Activated CD4-positive, alpha-beta T cell treated with anti-CD3 and anti-CD28 coated beads, Interleukin-2, Interleukin-4, amounts not matched to agents 100 ng/mL and 50 ng/mL, durations not matched to agents 16 hours and 8 hours (primary cell): Measurements from ENCODE around the gene IRF8.
"Not testable (repeated sequence)": the region's sequence is repeated elsewhere in the genome, so short reads cannot be mapped to it uniquely, and the experiment has no call there.

Source experiments
- DNase-seq: peaks from one replicate; pipeline ENCODE4 v3.0.0-alpha.2; 2020; ENCODE audit warnings: low spot score

IRF8 gene, protein sequence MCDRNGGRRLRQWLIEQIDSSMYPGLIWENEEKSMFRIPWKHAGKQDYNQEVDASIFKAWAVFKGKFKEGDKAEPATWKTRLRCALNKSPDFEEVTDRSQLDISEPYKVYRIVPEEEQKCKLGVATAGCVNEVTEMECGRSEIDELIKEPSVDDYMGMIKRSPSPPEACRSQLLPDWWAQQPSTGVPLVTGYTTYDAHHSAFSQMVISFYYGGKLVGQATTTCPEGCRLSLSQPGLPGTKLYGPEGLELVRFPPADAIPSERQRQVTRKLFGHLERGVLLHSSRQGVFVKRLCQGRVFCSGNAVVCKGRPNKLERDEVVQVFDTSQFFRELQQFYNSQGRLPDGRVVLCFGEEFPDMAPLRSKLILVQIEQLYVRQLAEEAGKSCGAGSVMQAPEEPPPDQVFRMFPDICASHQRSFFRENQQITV

DNA sequence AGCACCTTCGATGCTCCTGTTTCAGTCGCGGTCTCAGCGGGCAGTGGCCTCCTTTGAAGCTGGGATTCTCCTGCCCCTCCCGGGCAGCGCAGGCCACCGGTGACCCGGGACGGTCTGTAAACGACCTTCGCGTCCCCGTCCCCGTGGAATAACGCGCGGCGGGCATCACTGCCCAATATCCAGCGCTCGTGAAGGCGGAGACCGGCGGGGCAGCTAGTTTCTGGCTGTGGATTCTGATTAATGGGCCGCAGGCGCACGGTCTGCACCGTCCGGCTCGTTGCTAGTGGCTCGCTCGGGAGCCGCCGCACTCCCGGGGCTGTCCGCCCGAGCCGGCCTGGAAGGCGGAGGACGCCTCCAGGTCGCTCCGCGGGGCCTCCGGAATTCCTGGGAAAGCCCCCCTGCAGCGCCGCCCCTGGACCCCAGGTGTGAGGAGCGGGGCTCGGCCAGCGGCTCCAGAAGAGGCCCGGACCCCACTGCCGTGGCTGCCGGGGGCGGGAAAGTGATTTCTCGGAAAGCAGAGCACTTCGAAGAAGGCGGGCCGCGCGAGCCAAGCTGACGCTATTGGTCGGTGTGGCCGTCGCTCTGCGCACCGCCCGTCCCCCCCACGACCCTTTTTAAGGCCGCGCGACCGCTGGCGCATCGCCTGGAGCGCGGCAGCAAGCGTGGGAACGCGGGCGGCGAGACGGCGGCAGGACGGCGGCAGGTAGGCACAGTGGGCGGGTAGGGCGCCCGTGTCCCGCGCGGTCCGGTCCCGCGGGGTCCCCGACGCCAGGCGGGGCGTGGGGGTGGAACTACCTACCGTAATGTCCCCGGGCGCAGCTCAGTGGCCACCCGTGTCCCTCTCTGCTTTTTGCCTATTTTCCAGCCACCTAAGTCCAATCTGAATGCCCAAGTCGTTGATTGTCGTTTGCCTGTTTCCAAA lies at the start of gene IRF8:
TSS of gene IRF8 (plus strand) at position 642 of the 922 bp plus-strand sequence. CDS start 3,854 bp downstream, outside the sequence.
- peak; percentile 71 for DNase-seq

DNA sequence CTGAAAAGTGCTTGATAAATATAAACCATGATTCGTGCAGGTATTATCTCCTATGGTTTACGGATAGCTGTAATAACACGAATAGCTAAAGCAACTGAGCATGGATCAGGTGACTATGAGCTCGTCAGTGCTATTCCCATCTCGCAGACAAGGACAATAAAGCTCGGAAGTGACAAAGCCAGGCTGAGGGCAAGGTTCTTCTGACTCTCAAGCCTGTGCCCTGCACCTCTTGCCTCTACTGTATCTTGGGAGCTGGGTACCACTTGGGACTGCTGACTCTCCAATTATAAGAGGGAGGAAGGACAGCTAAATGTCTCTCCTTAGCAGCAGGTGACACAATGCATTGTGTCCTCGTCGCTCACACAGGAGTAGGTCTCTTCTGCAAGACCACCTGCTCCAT lies 49.6 kb upstream of the IRF8 start:
- no peak for DNase-seq

DNA sequence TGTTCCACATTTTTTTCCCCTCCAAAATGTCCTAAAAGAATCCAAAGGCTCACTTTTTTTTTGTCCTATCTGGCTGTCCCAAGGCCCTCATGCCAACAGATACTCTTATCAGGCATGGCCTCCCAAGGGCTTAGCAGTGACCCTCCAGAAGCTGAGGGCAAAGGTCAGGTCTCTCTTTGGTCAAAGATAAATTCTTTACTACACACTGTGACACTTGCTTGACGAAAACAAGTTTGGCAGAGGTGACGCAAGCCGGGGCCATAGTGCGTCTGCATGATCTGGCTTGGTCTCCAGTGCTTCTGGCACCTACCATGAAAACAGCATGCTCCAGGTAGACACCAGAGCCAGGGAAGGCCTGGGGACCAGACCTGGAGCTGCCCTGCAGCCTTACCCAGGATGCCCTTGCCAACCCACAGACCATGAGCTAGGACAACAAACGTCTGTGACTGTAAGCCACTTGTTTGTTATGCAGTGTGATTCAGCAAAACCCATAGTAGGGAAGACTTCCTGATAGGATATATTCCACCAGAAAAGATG lies 48.5 kb upstream of the IRF8 start:
- no peak for DNase-seq

DNA sequence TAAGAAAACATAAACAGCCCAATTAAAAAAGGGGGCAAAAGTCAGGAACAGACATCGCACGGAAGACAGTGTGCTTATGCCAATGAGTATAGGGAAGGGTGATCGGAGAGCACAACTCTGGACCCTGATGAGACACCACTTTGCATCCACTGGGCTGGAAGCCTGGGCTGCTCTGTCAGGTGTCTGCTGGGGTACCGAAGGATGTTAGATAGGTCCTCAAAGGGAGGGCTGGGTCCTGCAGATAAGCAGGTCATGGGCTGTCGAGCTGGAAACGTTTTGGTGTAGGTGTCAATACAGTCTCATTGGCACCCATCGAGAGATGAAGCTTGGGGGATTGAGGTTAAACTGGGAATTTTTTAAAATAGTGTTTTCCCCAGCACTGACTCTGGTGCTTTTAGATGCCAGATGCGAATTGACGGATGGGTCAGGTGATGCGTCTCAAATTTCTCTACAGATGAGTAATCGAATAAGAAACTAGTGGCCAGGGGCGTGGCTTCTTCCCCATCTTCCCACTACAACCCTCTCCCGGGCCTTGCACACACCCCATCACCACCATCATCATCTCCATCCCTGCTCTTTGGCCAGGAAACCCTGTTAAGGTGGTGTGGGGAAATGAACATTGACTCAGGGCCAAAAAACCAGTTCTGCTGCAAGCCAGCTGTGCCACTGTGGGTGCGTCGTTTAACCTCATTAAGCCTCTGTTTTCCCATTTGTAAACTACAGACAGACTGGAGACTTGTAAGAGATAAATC lies 47.8 kb upstream of the IRF8 start:
- DNase-seq = no peak

DNA sequence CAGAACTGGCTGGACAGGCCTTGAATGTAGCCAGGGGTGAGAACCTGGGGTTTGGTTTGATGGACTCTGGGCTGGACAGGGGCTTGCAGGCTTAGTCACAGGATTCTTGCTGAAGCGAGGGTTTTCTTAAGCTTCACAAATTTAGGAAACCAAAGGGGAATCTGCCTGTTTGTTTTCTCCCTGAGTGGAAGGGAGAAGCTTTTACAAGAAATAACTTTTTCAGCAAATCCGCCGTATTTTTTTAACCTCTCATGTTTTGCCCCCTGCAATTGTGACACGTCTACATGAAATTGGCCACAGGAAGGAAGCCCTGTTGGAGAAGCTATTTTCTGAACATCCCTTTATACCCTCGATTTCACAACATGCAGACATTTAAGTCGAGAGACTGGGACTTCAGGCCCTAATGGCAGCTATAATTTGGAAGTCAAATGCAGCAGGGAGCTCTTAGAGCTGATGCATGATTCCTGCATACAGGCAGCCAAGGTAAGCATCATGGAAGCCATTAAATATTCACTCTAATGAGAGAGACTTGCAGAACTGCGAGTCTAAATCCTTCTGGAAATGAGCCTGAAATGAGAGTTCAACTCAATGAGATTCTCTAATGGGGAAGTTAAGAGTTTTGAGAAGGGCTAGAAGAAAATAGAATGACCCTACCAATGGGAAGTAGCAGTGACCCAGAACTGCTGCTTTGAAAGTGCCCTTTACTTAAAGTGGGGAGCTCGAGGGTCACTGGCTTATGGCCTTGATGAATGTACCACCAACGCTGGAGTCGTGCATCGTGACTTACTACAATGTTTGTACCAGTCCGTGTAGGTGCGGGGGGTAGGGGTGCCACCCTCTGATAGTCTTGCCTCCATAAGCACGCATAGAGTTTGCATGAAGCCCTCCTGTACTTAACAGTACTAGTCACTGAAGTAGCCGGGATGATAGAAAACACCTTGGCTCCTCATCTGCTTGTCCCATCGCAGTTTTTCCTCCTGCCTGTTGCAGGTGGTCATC lies 45.1 kb upstream of the IRF8 start:
- DNase-seq = no peak

DNA sequence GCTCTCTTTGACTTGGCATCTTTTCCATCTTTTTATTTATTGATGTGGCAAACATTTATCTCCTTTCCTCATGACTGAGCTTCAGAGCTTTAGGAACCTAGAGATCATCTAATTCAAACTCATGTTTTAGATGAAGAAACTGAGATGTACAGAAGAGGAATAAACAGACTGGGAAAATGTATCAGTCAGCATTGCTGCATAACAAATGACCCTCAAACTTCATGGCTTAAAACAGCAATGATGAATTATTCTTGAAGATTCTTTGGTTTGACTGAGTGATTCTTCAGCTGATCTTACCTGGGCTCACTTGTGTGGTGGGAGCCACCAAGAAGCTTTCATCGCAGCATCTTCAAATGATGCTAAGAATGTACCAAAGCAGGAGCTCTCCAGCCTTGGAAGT lies 44.0 kb upstream of the IRF8 start:
- no peak for DNase-seq

DNA sequence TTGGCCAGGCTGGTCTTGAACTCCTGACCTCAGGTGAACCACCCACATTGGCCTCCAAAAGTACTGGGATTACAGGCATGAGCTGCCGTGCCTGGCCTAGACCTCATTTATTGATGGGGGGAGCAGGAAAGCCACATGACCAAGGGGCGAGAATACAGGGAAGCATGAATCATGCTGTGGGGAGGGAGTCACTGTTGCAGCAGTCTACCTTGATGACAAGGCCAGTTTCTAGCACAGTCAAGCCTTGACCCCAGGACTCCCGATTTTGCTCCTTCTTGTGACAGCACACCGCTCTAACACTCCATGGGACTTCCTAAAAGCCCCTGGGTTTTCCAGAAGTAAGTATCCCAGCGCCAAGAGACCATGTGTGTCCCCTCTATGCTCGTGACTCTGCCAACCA lies 42.9 kb upstream of the IRF8 start:
- DNase-seq = no peak

DNA sequence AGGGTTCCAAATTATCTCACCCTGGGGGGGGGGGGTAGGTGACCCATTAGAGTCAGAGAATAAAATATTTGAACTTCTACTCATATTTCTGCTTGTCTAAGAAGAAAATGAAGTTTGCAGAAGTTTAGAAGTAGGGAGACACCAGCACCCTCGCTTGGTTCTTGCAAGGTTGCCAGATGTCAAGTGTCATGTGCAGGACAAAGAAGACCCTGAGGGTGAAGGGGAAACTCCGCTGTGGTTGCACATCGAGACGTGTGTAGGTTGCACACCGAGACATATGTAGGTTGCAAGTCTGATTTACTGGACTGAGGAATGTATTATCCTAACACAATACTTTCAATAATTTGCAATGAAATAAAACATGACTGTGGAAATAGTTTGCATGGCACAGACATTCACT lies 42.4 kb upstream of the IRF8 start:
- no peak for DNase-seq

DNA sequence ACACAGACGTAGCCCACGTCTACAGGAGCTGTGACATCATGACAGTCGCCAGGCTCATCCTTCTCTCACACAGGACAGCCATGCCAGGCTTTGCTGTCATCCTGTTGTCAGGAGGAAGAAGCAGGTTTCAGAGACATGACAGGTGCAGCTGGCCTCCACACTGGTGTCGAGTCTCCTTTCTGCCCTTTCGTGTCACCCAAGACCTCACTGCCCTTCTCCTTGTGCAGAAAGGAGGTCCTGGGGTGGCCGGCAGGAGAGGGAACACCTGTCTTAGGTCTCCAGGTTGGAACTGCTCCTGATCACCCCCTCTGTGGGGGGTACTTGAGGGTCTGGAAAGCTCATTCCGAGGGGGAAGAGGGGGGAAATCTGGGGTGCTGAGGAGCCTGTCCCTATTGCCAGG lies 41.6 kb upstream of the IRF8 start:
- no peak for DNase-seq

DNA sequence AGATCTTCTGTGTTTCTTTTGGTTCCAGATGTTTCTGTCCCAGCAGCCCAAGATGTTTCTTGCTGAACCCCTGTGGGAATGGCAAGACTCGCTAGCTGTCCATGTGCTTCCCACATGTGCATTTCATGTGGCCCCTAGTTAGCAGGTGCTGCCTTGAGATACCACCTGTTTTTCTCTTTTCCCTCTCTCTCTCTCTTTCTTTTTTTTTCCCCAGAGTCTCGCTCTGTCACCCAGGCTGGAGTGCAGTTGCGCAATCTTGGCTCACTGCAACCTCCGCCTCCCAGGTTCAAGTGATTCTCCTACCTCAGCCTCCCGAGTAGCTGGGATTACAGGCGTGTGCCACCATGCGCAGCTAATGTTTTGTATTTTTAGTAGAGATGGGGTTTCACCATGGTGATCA lies 40.4 kb upstream of the IRF8 start:
- DNase-seq = not testable (repeated sequence)

DNA sequence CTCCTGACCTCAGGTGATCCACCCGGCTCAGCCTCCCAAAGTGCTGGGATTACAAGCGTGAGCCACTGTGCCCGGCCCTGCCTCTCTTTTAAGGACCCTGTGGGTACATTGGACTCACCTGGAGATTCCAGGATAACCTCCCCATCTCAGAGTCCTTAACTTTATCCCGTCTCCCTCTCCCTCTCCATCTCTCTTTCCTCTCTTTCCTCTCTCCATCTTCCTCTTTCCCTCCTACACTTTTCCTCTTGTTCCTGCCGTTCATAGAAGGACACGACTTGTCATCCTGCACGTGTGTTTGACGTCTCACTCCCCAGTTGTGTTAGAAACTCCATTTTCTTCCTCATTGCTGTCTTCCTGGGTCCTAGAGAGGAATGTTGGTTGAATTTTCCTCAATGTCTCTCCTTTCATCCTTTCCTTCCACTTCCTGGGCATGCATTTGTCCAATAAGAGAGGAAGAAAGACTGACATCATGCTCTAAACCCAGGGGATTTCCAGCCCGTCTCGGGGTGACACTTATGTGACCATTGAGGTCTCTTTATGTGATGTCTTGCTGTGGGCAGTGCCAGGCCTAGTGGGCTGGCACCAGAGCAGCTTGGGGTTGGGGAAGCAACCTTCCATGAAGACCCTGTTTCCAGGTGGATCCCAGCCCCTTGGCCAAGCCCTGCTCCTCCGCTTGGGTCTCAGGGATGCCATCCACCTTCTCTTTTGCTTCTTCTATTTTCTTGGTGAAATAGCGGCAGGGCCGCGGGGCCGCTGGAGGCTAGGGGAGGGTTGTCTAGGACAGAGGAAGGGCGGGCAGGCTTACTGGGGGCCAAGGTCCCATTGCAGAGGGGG lies 39.8 kb upstream of the IRF8 start:
- DNase-seq = no peak

DNA sequence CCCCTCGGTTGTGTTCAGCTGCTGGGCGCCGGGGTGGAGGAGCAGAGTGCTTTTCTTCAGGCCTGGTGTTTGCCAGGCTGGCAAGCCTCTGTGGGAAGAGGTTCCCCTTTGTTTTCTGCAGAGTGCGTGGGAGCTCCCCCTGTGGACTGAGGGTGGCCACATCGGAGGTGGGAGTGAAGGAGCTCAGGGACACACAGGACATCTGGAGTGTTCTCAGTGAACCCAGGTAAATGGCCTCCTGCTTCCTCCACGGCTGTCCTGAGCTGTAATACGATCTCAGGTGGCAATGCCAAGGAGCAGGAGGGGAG lies 39.2 kb upstream of the IRF8 start:
- no peak for DNase-seq

DNA sequence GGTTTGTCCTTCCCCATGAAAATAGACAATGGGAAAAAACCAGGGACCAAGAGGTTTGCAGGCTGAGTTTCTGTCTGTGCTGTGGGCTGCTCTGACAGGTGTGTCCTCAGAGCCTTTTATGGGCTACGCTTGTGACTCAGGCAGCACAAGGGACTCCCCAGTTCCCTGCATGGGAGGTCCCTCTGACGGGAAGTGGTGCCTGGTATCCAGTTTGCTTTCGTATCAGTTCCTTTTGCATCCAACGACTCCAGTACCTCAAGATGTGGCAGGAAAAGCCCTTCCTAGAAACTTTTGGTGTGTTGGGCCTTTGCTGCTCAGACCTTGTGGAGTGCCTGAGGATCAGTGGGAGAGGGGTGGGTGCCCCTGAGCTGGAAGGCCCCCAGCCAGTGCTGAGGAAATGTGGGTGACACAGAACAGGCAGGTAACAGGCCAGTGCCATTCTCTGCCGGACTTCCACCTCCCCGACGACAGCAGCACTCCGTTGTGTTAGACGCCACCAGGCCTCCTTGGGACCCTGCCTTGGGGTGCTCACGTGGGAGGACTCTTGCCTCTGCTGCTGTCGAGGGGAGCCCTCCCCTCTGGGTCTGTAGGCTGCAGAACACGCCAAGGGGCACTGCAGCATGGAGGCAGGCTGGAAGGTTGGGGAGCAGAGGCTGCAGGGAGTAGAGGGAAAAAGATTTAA lies 38.4 kb upstream of the IRF8 start:
- no peak for DNase-seq

DNA sequence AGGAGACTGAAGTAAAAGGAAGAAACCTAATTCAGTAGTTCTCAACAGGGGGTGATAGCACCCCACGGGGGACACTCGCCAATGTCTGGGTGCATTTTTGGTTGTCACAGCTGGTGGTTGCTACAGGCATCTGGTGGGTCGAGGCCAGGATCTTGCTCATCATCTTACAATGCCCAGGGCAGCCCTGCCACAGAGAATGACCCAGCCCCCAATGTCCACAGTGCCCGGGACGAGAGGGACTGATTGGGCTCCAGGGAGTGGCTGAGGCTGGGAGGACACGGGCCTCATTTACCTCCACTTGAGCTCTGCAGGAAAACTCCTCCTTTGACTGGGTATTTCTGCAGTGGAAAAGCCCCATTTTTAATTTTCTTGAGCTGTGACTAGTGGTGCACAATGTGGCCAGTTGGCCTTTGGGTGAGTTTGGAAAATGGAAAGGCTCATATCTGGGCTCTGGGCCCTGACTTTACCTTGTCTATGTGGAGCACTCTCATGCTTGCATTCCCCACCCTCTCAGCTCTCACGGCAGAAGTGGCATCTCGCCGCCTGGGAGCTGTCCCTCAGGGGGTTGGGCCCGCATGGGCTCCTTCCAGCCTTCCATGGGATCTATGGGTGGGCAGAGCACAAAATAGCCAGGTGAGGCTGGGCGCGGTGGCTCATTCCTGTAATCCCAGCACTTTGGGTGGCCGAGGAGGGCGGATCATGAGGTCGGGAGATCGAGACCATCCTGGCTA lies 37.7 kb upstream of the IRF8 start:
- no peak for DNase-seq

DNA sequence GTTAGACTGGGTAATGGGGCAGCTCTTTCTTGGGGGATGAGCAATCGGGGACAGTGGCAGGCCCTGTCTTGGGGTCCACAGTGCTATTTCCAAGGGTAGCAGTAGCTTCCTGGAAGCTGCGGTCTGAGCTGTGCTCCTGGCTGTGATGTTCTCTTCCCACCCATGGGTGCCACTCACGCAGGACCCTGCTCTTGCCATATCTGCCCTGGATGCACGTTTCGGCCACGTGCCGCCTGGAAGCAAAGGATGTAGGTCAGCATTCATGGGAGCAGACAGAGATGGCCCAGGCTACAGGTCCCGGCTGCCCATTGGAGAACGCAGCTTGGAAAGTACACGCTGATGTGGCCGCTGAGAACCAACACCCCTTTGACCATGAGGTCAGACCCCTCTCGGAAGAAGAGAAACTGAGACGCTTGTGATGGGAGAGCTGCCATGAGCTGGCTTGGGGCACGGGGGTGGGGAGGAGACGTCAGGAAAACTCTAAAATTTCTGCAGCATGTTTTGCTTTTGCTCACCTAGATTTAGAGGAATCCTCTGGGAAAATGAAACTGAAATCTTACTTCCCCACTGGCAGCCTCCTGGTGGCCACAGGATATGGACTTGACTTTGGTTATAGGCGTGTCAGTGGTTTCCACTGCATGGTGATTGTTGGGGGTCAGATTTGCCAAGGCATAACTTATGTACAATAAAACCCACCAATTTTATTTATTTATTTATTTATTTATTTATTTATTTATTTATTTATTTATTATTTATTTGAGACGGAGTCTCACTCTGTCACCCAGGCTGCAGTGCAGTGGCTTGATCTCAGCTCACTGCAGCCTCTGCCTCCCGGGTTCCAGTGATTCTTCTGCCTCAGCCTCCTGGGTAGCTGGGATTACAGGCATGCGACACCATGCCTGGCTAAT lies 36.2 kb upstream of the IRF8 start:
- DNase-seq = no peak

DNA sequence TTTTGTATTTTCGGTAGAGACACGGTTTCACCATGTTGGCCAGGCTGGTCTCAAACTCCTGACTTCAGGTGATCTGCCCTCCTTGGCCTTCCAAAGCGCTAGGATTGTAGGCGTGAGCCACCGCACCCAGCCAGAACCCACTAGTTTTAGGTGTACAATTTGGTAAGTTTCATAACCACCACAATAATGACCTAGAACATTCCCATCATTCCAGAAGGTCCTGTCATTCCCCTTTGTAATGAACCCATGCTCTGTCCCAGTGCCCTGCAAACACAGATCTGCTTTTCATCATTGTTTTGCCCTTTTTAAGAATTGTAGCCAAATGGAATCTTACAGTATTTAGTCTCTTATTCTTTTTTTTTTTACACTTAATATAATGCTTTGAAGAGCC lies 35.6 kb upstream of the IRF8 start:
- no peak for DNase-seq

DNA sequence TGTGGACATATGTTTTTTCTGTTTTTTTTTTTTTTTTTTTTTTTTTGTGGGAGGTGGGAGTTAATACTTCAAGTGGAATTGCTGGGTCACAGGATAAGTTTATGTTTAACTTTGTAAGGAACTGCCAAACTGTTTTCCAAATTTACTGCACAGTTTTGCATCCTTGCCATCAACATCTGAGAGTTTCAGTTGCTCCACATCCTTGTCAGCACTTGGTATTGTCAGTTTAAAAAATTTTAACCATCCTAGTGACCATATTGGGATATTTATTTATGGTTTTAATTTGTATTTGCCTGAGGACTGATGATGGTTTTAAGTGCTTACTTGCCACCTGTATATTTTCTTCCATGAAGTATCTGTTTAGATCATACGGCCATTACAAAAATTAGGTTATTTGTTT lies 34.0 kb upstream of the IRF8 start:
- no peak for DNase-seq

DNA sequence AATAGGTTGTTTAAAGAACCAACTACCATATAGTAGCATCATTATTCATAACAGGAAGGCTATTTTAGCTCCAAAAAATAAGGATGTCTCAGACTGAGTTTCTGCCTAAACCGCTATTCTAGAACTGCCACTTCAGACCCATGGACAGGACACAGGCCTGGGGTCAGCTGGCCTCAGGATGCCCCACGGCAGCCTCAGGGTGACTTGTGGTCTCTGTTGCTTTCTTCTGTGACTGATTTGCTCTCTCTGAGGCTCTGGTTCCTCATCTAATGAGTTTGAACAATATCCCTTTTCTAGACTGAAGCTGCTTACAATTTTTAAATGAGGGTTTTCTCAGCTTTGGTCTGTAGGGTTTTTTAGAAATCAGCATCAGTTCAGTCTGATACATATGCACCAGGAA lies 31.8 kb upstream of the IRF8 start:
- no peak for DNase-seq
